ENCODE results near the gene DNAAF6.

- TF ChIP-seq CTCF (IDR thresholded peaks at IDR 0.05; ENCODE audit: insufficient read depth, low read depth, low read length) (no peak), EZH2 (IDR thresholded peaks at IDR 0.05; ENCODE audit: insufficient read depth, low read length) (no peak)
Observed at GRCh38 chrX:107204068-107204605, 2.3 kb upstream of the DNAAF6 start.
